Measurements from ENCODE around the gene TMEFF2. TPM values are rescaled to one million over a fixed set of nuclear protein-coding genes. Genes with fewer than 3 reads are reported as not detected.

The TMEFF2 gene
- total and polyA plus RNA-seq, 2 donors from 2014 or later, result not detected

- Histone ChIP-seq H3K36me3 (ENCODE audit: control insufficient read depth in 2 of 3, insufficient read depth in 3 of 3, low read length in 3 of 3) (no peaks in the 10 kb centered on the region), H3K4me1 (ENCODE audit: control insufficient read depth in 2 of 3, insufficient read depth in 2 of 3, low read depth in 1 of 3, low read length in 3 of 3) (no peaks in the 10 kb centered on the region), H3K4me3 (ENCODE audit: low read length in 3 of 3) (no peak overlapping the region), H3K27ac (ENCODE audit: low read depth in 2 of 2, low read length in 2 of 2) (no peak overlapping the region), H3K27me3 (ENCODE audit: control insufficient read depth, insufficient read depth, low read length) (no peaks in the 10 kb centered on the region), H3K9me3 (ENCODE audit: control insufficient read depth in 2 of 3, insufficient read depth in 1 of 3, low read length in 3 of 3) (no peaks in the 10 kb centered on the region), H3K9ac (ENCODE audit: low read length in 3 of 3) (no peak overlapping the region)
- intact Hi-C loops (cut with DNase I), result no loop called here
- DNase-seq (no peak), FAIRE-seq (no peak)
- no peak for TF ChIP-seq CTCF (IDR thresholded peaks at IDR 0.05; ENCODE audit: borderline replicate concordance, extremely low read depth, insufficient read depth)
These were observed 257.8 kb downstream of the TMEFF2 start for GRCh38 chr2:191936882-191937405.

- Histone ChIP-seq H3K36me3 (ENCODE audit: control insufficient read depth in 2 of 3, insufficient read depth in 3 of 3, low read length in 3 of 3) (no peaks in the 10 kb centered on the region), H3K4me3 (ENCODE audit: low read length in 3 of 3) (no peak overlapping the region), H3K9ac (ENCODE audit: low read length in 3 of 3) (no peak overlapping the region), H3K9me3 (ENCODE audit: control insufficient read depth in 2 of 3, insufficient read depth in 1 of 3, low read length in 3 of 3) (no peaks in the 10 kb centered on the region), H3K27me3 (ENCODE audit: control insufficient read depth, insufficient read depth, low read length) (no peaks in the 10 kb centered on the region), H3K27ac (ENCODE audit: low read depth in 2 of 2, low read length in 2 of 2) (no peak overlapping the region), H3K4me1 (ENCODE audit: control insufficient read depth in 2 of 3, insufficient read depth in 2 of 3, low read depth in 1 of 3, low read length in 3 of 3) (no peaks in the 10 kb centered on the region)
- FAIRE-seq (no peak), DNase-seq (peak in 2 of 5 donors; percentile 37 to 47)
- TF ChIP-seq CTCF (IDR thresholded peaks at IDR 0.05; ENCODE audit: borderline replicate concordance, extremely low read depth, insufficient read depth), result no peak
- intact Hi-C loops (cut with DNase I), result no loop called here
These were observed 259.5 kb downstream of the TMEFF2 start for GRCh38 chr2:191935247-191935646.

GRCh38 chr2:191933307-191934105 is 261.2 kb downstream of the TMEFF2 start:
- intact Hi-C loops (cut with DNase I), result no loop called here
- H3K9me3 ChIP-seq (ENCODE audit: control insufficient read depth in 2 of 3, insufficient read depth in 1 of 3, low read length in 3 of 3), result no peaks in the 10 kb centered on the region
- H3K4me1 ChIP-seq (ENCODE audit: control insufficient read depth in 2 of 3, insufficient read depth in 2 of 3, low read depth in 1 of 3, low read length in 3 of 3), result no peaks in the 10 kb centered on the region
- no peak for TF ChIP-seq CTCF (IDR thresholded peaks at IDR 0.05; ENCODE audit: borderline replicate concordance, extremely low read depth, insufficient read depth)
- FAIRE-seq, result no peak
- H3K4me3 ChIP-seq (ENCODE audit: low read length in 3 of 3), result no peak overlapping the region
- H3K27ac ChIP-seq (ENCODE audit: low read depth in 2 of 2, low read length in 2 of 2), result no peak overlapping the region
- no peak for DNase-seq
- H3K9ac ChIP-seq (ENCODE audit: low read length in 3 of 3), result no peak overlapping the region
- no peaks in the 10 kb centered on the region for H3K36me3 ChIP-seq (ENCODE audit: control insufficient read depth in 2 of 3, insufficient read depth in 3 of 3, low read length in 3 of 3)
- H3K27me3 ChIP-seq (ENCODE audit: control insufficient read depth, insufficient read depth, low read length), result no peaks in the 10 kb centered on the region
